ENCODE measurements around the gene IFT22.

DNA sequence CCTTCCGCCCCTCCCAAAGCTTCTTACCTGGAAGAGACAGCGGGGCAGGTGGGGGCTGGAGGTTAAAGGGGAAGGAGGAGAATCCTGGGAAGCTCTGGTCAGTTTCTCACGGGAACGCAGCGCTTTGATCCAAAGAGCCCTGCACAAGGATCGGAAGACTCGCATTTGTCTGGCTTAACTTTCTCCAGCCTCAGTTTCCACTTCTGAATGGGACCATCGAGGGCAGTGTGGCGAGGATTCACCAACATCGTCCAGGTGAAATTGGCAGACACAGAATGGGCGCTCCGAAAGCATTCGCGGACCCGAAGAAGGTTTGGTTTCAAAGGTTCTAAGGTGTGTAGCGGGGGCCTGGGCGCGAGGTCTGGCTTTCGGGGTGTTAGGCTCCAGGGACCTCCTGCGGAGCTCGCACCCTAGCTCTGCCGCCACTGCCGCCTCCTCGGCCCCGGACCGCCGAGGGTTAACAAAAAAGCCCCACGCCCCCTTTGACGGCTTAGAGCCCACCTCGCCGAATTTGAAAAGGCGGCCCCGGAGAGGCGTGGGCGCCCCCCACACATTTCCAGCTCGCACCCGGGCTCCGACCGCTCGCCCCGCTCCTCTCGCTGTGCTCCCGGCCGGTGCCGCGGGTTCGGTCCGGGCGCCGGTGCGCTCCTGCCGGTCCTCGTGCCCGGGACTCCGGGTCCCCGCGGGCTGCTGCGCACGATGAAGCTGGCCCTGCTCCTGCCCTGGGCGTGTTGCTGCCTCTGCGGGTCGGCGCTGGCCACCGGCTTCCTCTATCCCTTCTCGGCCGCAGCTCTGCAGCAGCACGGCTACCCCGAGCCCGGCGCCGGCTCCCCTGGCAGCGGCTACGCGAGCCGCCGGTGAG lies 41.0 kb upstream of the IFT22 start, which contains the start of gene COL26A1:
- TF ChIP-seq POLR2A (IDR thresholded peaks at IDR 0.05; ENCODE audit: extremely low read depth, insufficient read length) (no peak), MAX (IDR thresholded peaks at IDR 0.05; ENCODE audit: low read depth, low read length) (no peak)
